Measurements from ENCODE around the gene SP9. TPM values are rescaled to one million over a fixed set of nuclear protein-coding genes. Genes with fewer than 3 reads are reported as not detected.

Gene SP9
- total RNA-seq (2022; extraction: Qiagen RNA extraction): 1.2 to 2.1 TPM (median 1.8 TPM) in 5 replicates

GRCh38 chr2:174334781-174335251 is at the start of gene SP9:
SP9 (plus strand) TSS chr2:174334954; CDS start chr2:174335093, 139 bp downstream.

Other genes with a start within 250 kb of the SP9 start
- 116 to 121 TPM (median 118 TPM) in 5 replicates for gene OLA1, start 86.4 kb upstream of the SP9 start, total RNA-seq (2022; extraction: Qiagen RNA extraction)
- 12.9 to 15.9 TPM (median 14.6 TPM) in 5 replicates for gene SCRN3, start 60.8 kb downstream of the SP9 start, total RNA-seq (2022; extraction: Qiagen RNA extraction)
- 0.11 to 0.45 TPM (median 0.19 TPM) in 5 replicates for gene GPR155, start 152.1 kb downstream of the SP9 start, total RNA-seq (2022; extraction: Qiagen RNA extraction)

Measured in A549 treated with AZD2906 at 1 μM for 4 hours (cell line).